HepG2 (cell line): ENCODE data around the gene ATE1. TPM values are rescaled to one million over a fixed set of nuclear protein-coding genes. Genes with fewer than 3 reads are reported as not detected.
A peak's percentile ranks its signal among the peaks of the same experiment; 100 is the strongest.

Experiments used
- HNF4G ChIP-seq, 2 experiments: sonication (generic) in 1 of 2; formaldehyde crosslinking in 1 of 2; IDR thresholded peaks; 2 replicates each; pipeline versions ENCODE4 v1.4.0 to v1.6.1; 2011 to 2020; ENCODE audit warnings: borderline replicate concordance in 2 of 2, low read depth in 2 of 2, mild to moderate bottlenecking in 2 of 2, low read length in 1 of 2, missing genetic modification reagents in 1 of 2, moderate library complexity in 1 of 2
- MXI1 ChIP-seq: IDR thresholded peaks from 3 replicates; pipeline ENCODE4 v1.6.1; 2012; ENCODE audit warnings: low read depth, low read length, inconsistent platforms, borderline replicate concordance
- SOX6 ChIP-seq, 2 experiments: fragments of 450-650 bp in 1 of 2; sonication (generic) in 1 of 2; formaldehyde crosslinking in 1 of 2; IDR thresholded peaks; 2 replicates each; pipeline versions ENCODE4 v1.4.0 to v1.6.1; 2017 to 2020; ENCODE audit warnings: antibody characterized with exemption in 1 of 2, mild to moderate bottlenecking in 1 of 2, missing genetic modification reagents in 1 of 2
- ZNF891 ChIP-seq: sonication (generic); formaldehyde crosslinking; IDR thresholded peaks from 2 replicates; pipeline ENCODE4 v1.5.0; 2020; ENCODE audit warnings: mild to moderate bottlenecking, missing genetic modification reagents
- ZSCAN5A ChIP-seq: sonication (generic); formaldehyde crosslinking; IDR thresholded peaks from 2 replicates; pipeline ENCODE4 v1.8.0; 2022; ENCODE audit warnings: mild to moderate bottlenecking, missing genetic modification reagents, borderline replicate concordance
- polyA plus RNA-seq, 8 experiments: library from polyadenylated mRNA; depleted of rRNA in 3 of 8; stranded (reverse) in 7 of 8; unstranded in 1 of 8; fragments of >200 nt; fragmentation: Illumina TruSeq in 4 of 8; extraction: Trizol in 4 of 8; gene quantifications; 2 replicates each; pipeline versions ENCODE4 v1.2.1 to v1.2.3, GENCODE V29; 2011 to 2016; ENCODE audit warnings: low read depth in 4 of 8, missing spikeins in 1 of 8, mixed read lengths in 1 of 8; ENCODE audit not compliant: insufficient read depth in 1 of 8
- total RNA-seq, 5 experiments: library from RNA; depleted of rRNA; stranded (reverse); fragments of >200 nt; fragmentation: Illumina TruSeq; extraction: Trizol; gene quantifications; 2 replicates each; pipeline ENCODE4 v1.2.3, GENCODE V29; 2016; ENCODE audit warnings: low read depth in 1 of 5
- TF ChIP-seq, protein P1 (sequence below): sonication (generic); formaldehyde crosslinking; IDR thresholded peaks from 2 replicates; pipeline ENCODE4 v1.4.0; 2020; ENCODE audit warnings: missing genetic modification reagents, mild to moderate bottlenecking, borderline replicate concordance
- TF ChIP-seq, protein P2 (sequence below): sonication (generic); formaldehyde crosslinking; conservative IDR thresholded peaks from 2 replicates; pipeline ENCODE4 v1.5.0; 2020; ENCODE audit warnings: missing genetic modification reagents
- TF ChIP-seq, protein P3 (sequence below): sonication (generic); formaldehyde crosslinking; IDR thresholded peaks from 2 replicates; pipeline ENCODE4 v1.8.0; 2022; ENCODE audit warnings: missing genetic modification reagents, low read depth, mild to moderate bottlenecking, borderline replicate concordance

Gene ATE1
- total and polyA plus RNA-seq, 2 of the 13 experiments (the other 11 are each of a cell fraction or from before 2014, with no cell fraction given): 17.5 to 42.2 TPM

DNA sequence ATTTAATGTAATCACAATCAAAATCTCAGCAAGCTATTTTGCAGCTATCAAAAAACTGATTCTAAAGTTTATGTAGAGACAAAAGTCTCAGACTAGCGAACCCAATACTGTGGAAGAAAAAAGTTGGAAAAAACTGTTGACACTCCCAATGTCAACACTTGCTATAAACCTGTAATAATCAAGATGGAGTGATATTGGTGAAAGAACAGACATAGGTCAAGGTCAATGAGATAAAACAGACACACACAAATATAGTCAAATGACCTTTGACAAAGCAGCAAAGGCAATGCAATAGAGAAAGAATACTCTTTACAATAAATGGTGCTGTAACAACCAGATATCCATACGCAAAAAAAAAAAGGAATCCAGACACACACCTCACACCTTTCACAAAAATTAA, 84.5 kb downstream of the ATE1 start (continued):
- TF ChIP-seq, protein P1, sequence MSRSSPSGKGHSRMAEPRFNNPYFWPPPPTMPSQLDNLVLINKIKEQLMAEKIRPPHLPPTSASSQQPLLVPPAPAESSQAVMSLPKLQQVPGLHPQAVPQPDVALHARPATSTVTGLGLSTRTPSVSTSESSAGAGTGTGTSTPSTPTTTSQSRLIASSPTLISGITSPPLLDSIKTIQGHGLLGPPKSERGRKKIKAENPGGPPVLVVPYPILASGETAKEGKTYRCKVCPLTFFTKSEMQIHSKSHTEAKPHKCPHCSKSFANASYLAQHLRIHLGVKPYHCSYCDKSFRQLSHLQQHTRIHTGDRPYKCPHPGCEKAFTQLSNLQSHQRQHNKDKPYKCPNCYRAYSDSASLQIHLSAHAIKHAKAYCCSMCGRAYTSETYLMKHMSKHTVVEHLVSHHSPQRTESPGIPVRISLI (CRISPR knock-in tag): peak; percentile 88
- TF ChIP-seq, protein P2, sequence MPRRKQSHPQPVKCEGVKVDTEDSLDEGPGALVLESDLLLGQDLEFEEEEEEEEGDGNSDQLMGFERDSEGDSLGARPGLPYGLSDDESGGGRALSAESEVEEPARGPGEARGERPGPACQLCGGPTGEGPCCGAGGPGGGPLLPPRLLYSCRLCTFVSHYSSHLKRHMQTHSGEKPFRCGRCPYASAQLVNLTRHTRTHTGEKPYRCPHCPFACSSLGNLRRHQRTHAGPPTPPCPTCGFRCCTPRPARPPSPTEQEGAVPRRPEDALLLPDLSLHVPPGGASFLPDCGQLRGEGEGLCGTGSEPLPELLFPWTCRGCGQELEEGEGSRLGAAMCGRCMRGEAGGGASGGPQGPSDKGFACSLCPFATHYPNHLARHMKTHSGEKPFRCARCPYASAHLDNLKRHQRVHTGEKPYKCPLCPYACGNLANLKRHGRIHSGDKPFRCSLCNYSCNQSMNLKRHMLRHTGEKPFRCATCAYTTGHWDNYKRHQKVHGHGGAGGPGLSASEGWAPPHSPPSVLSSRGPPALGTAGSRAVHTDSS (CRISPR knock-in tag): no peak
- TF ChIP-seq ZSCAN5A (CRISPR knock-in tag): no peak
- TF ChIP-seq, protein P3, sequence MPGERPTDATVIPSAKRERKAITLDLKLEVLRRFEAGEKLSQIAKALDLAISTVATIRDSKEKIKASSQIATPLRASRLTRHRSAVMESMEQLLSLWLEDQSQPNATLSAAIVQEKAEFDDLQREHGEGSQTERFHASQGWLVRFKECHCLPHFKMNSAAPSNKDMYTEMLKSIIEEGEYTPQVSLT (CRISPR knock-in tag): no peak
- TF ChIP-seq HNF4G (IDR thresholded peaks at IDR 0.05; ENCODE audit: borderline replicate concordance, low read depth, low read length): peak; percentile 58; the same call in 1 of the 2 replicates
- TF ChIP-seq HNF4G (CRISPR knock-in tag; IDR thresholded peaks at IDR 0.05; ENCODE audit: borderline replicate concordance, low read depth): no peak
- TF ChIP-seq ZNF891 (CRISPR knock-in tag): no peak
- TF ChIP-seq MXI1: no peak
- no peak for TF ChIP-seq SOX6 (IDR thresholded peaks at IDR 0.05)
- TF ChIP-seq SOX6 (CRISPR knock-in tag; IDR thresholded peaks at IDR 0.05): peak; percentile 86
